ENCODE data around the gene SAMD11.

DNA sequence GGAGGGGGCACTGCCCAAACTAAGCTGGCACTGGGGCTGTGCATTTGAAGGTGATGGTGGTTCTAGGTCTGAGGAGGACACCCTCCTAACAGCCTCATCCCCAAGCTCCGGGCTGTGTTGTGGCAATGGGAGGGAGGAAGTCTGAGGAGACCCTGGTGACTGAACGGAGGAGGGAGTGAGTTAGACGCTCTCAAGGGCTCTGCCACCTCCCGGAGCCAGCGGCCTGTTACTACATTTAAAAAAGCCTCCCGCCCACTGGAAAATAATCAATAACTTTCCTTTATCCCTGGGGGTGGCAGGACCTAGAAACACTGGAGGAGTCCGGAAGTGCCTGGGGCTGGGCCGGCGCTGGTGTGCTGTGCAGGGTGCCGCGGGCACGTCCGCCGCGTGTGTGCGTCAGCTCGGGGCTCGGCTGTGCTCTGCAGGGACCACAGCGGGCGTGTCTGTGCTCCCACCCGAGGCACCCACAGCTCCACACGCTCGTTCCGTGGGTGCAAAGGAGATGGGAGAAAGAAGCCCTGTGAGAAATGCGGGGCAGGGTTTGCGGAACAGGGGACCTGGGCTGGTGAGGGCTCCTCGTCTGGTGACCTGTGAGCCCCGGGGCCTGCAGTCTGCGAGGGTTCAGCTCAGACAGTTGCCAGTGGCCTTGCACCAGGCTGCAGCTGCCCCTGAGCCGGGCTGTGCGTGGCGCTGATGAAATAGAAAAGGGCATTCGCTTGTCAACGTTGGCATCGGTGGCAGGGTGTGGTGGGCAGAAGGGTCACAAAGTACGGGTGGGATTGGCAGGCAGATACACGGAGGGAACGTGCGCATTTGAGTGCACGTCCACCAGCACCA, 5.3 kb downstream of the SAMD11 start:
- TF ChIP-seq, protein P1, sequence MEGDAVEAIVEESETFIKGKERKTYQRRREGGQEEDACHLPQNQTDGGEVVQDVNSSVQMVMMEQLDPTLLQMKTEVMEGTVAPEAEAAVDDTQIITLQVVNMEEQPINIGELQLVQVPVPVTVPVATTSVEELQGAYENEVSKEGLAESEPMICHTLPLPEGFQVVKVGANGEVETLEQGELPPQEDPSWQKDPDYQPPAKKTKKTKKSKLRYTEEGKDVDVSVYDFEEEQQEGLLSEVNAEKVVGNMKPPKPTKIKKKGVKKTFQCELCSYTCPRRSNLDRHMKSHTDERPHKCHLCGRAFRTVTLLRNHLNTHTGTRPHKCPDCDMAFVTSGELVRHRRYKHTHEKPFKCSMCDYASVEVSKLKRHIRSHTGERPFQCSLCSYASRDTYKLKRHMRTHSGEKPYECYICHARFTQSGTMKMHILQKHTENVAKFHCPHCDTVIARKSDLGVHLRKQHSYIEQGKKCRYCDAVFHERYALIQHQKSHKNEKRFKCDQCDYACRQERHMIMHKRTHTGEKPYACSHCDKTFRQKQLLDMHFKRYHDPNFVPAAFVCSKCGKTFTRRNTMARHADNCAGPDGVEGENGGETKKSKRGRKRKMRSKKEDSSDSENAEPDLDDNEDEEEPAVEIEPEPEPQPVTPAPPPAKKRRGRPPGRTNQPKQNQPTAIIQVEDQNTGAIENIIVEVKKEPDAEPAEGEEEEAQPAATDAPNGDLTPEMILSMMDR (IDR thresholded peaks at IDR 0.05; ENCODE audit: low read depth, low read length, poor library complexity, severe bottlenecking): no peak
- no peak for TF ChIP-seq EZH2phosphoT487 (IDR thresholded peaks at IDR 0.05; ENCODE audit: borderline replicate concordance, low read length)
